A549 (cell line): ENCODE measurements around the gene KCNMA1. TPM values are rescaled to one million over a fixed set of nuclear protein-coding genes. Genes with fewer than 3 reads are reported as not detected.

Experiments
- ATAC-seq, 2 experiments: fragments of 200-7000 bp in 1 of 2; fragments of >200 bp in 1 of 2; cut with Nextera tagmentation in 1 of 2; cut with Tn5 transposase in 1 of 2; 3 replicates each; pipeline versions ENCODE4 v1.8.0 to v1.9.1; 2018 to 2020; ENCODE audit warnings: mild to moderate bottlenecking in 1 of 2, moderate library complexity in 1 of 2
- CTCF ChIA-PET: fragments of 300-600 bp; sonication (Branson Sonifier 250); formaldehyde crosslinking; extraction: SDS; loops from one replicate; lab custom pipeline; 2021; ENCODE audit warnings: antibody characterized with exemption, inconsistent platforms; lab: Yijun Ruan, JAX
- POLR2A ChIA-PET: fragments of 350-600 bp; formaldehyde crosslinking; extraction: SDS; loops from one replicate; lab custom pipeline; 2021; ENCODE audit warnings: antibody characterized with exemption, inconsistent platforms; lab: Yijun Ruan, JAX
- DNase-seq, 2 experiments: peaks; one replicate each; pipeline versions ENCODE4 v3.0.0 to v3.0.0-alpha.2; 2011 to 2016; ENCODE audit warnings: low read depth in 1 of 2, low spot score in 1 of 2
- FAIRE-seq: peaks from 2 replicates; lab custom pipeline; 2011; peaks lifted over from hg19 to GRCh38; lab: Jason Lieb, UNC
- H3K27ac ChIP-seq, 2 experiments: fragments of >200 bp; sonication (Bioruptor Twin); formaldehyde crosslinking; 3 replicates each; pipeline ENCODE4 v1.5.1; 2016 to 2017
- H3K4me1 ChIP-seq: fragments of >200 bp; sonication (Bioruptor Twin); formaldehyde crosslinking; 3 replicates; pipeline ENCODE4 v1.6.1; 2016
- H3K4me2 ChIP-seq: fragments of >200 bp; sonication (Bioruptor Twin); formaldehyde crosslinking; 3 replicates; pipeline ENCODE4 v1.6.1; 2016
- H3K4me3 ChIP-seq: fragments of >200 bp; sonication (Bioruptor Twin); formaldehyde crosslinking; 3 replicates; pipeline ENCODE4 v1.5.1; 2016
- H3K9me3 ChIP-seq: fragments of >200 bp; sonication (Bioruptor Twin); formaldehyde crosslinking; 3 replicates; pipeline ENCODE4 v1.6.1; 2016
- ATOH8 ChIP-seq: fragments of 250-450 bp; sonication (Bioruptor Pico); IDR thresholded peaks from 2 replicates; pipeline ENCODE4 v1.5.0; 2020; ENCODE audit warnings: low read depth, mild to moderate bottlenecking, moderate library complexity
- CBX2 ChIP-seq: fragments of 200-600 bp; sonication (generic); IDR thresholded peaks from 2 replicates; pipeline ENCODE4 v1.6.1; 2016; ENCODE audit warnings: low read depth, mild to moderate bottlenecking, borderline replicate concordance
- CHD4 ChIP-seq: fragments of 200-600 bp; sonication (generic); IDR thresholded peaks from 2 replicates; pipeline ENCODE4 v1.6.1; 2016; ENCODE audit warnings: antibody characterized with exemption, mild to moderate bottlenecking, borderline replicate concordance
- CTCF ChIP-seq: fragments of >200 bp; sonication (Bioruptor Twin); formaldehyde crosslinking; IDR thresholded peaks from 3 replicates; pipeline ENCODE4 v1.5.1; 2016
- E2F6 ChIP-seq: IDR thresholded peaks from 2 replicates; pipeline ENCODE4 v1.6.1; 2012; ENCODE audit warnings: low read depth, borderline replicate concordance
- EHMT2 ChIP-seq: fragments of 200-600 bp; sonication (generic); IDR thresholded peaks from 2 replicates; pipeline ENCODE4 v1.6.1; 2016; ENCODE audit warnings: antibody characterized with exemption, low read depth, mild to moderate bottlenecking, moderate library complexity
- ELK1 ChIP-seq: fragments of 150-350 bp; IDR thresholded peaks from 2 replicates; pipeline ENCODE4 v1.6.1; 2014; ENCODE audit warnings: low read depth, mild to moderate bottlenecking, low read length
- EP300 ChIP-seq, 2 experiments: fragments of >200 bp; sonication (Bioruptor Twin); formaldehyde crosslinking; IDR thresholded peaks; 2 replicates in 1 of 2; 3 replicates in 1 of 2; pipeline ENCODE4 v1.6.1; 2016 to 2017
- ESRRA ChIP-seq: fragments of 150-350 bp; IDR thresholded peaks from 2 replicates; pipeline ENCODE4 v1.6.1; 2014; ENCODE audit warnings: mild to moderate bottlenecking, low read length, borderline replicate concordance
- FOSL2 ChIP-seq, 2 experiments: fragments of 450-650 bp in 1 of 2; fragments of >200 bp in 1 of 2; sonication (Bioruptor Twin) in 1 of 2; formaldehyde crosslinking; IDR thresholded peaks; 2 replicates each; pipeline versions ENCODE4 v1.5.0 to v1.6.1; 2016 to 2020; ENCODE audit warnings: mild to moderate bottlenecking in 1 of 2, moderate library complexity in 1 of 2
- GATA3 ChIP-seq: IDR thresholded peaks from 2 replicates; pipeline ENCODE4 v1.6.1; 2012; ENCODE audit warnings: borderline replicate concordance
- HES2 ChIP-seq: fragments of >200 bp; sonication (Bioruptor Twin); formaldehyde crosslinking; IDR thresholded peaks from 2 replicates; pipeline ENCODE4 v1.6.1; 2016
- HOXB5 ChIP-seq: fragments of 250-450 bp; sonication (Bioruptor Pico); IDR thresholded peaks from 2 replicates; pipeline ENCODE4 v1.5.0; 2020; ENCODE audit warnings: mild to moderate bottlenecking, moderate library complexity
- JUNB ChIP-seq: fragments of >200 bp; sonication (Bioruptor Twin); formaldehyde crosslinking; IDR thresholded peaks from 2 replicates; pipeline ENCODE4 v1.6.1; 2016
- KDM1A ChIP-seq: fragments of 200-600 bp; sonication (generic); IDR thresholded peaks from 2 replicates; pipeline ENCODE4 v1.6.1; 2016; ENCODE audit warnings: low read depth, mild to moderate bottlenecking
- NPAS2 ChIP-seq: fragments of 250-450 bp; sonication (Bioruptor Pico); IDR thresholded peaks from 2 replicates; pipeline ENCODE4 v1.8.0; 2022; ENCODE audit warnings: mild to moderate bottlenecking, moderate library complexity, borderline replicate concordance
- NR3C1 ChIP-seq: fragments of >200 bp; sonication (Bioruptor Twin); formaldehyde crosslinking; IDR thresholded peaks from 3 replicates; pipeline ENCODE4 v1.6.1; 2017
- PBX3 ChIP-seq: IDR thresholded peaks from 2 replicates; pipeline ENCODE4 v1.6.1; 2012
- POLR2A ChIP-seq: IDR thresholded peaks from 2 replicates; pipeline ENCODE4 v1.6.1; 2012; ENCODE audit warnings: mild to moderate bottlenecking, low read length
- POLR2AphosphoS2 ChIP-seq: conservative IDR thresholded peaks from 2 replicates; pipeline ENCODE4 v1.6.1; 2012; ENCODE audit warnings: low read length, improper control_type of control experiment, inconsistent platforms
- RAD21 ChIP-seq, 2 experiments: fragments of >200 bp in 1 of 2; sonication (Bioruptor Twin) in 1 of 2; formaldehyde crosslinking in 1 of 2; IDR thresholded peaks in 1 of 2; conservative IDR thresholded peaks in 1 of 2; 2 replicates in 1 of 2; 3 replicates in 1 of 2; pipeline ENCODE4 v1.6.1; 2012 to 2018; ENCODE audit warnings: inconsistent platforms in 1 of 2
- RARB ChIP-seq: fragments of 250-450 bp; sonication (Bioruptor Pico); IDR thresholded peaks from 2 replicates; pipeline ENCODE4 v1.8.0; 2021; ENCODE audit warnings: mild to moderate bottlenecking, moderate library complexity
- REST ChIP-seq: fragments of 200-600 bp; sonication (generic); IDR thresholded peaks from 2 replicates; pipeline ENCODE4 v1.6.1; 2016; ENCODE audit warnings: antibody characterized with exemption, mild to moderate bottlenecking, moderate library complexity
- WGBS: methylation state at CpG from one replicate; pipeline ENCODE4 v1.1.6; 2017; ENCODE audit errors: missing lambda C conversion rate; 5-methylcytosine and 5-hydroxymethylcytosine counted together
- polyA plus RNA-seq, 4 experiments: library from polyadenylated mRNA; depleted of rRNA in 3 of 4; stranded (reverse); fragments of >200 nt; fragmentation: RNase III in 1 of 4; extraction: RNeasy Plus Mini Kit Qiagen cat#74134 plus additional on column Dnase treatment in 1 of 4; gene quantifications; 2 replicates in 3 of 4; 3 replicates in 1 of 4; pipeline ENCODE4 v1.2.3, GENCODE V29; 2011 to 2017

The KCNMA1 gene
- polyA plus RNA-seq, 2 of the 4 experiments (the other 2 are of a cell fraction), result 14.9 to 30.6 TPM

GRCh38 chr10:77361426-77361825 is 276.2 kb downstream of the KCNMA1 start (continued):
- no peak for TF ChIP-seq CHD4
- TF ChIP-seq POLR2AphosphoS2, result no peak
- no peak for TF ChIP-seq FOSL2 (IDR thresholded peaks at IDR 0.05)
- no peak for TF ChIP-seq FOSL2 (CRISPR knock-in tag; IDR thresholded peaks at IDR 0.05)
- TF ChIP-seq RAD21 (conservative IDR thresholded peaks at IDR 0.05 in 1 of 2, IDR thresholded peaks at IDR 0.05 in 1 of 2), result no peak

- ATAC-seq, result no peak
- H3K4me1 ChIP-seq, result peaks cover 27% of the 10 kb centered on the region
- ChIA-PET POLR2A (no interaction called here), CTCF (interaction anchor here (1.2 to 2.2 kb wide), 5 partner anchors 10 to 195 kb away, joined by 4 to 5 read pairs (median 5); no protein-coding TSS in a partner anchor)
- DNase-seq, result no peak
- no peaks in the 10 kb centered on the region for H3K9me3 ChIP-seq
- FAIRE-seq, result no peak
- H3K27ac ChIP-seq, result peak overlapping the region in 1 of 2 experiments; percentile 44; a peak in 3 of 6 replicates
- no peak overlapping the region for H3K4me2 ChIP-seq
- 84% methylated on average over 5 of the region's 5 CpGs for WGBS
- TF ChIP-seq EHMT2 (no peak), PBX3 (no peak), REST (no peak), CHD4 (no peak), POLR2A (no peak), KDM1A (no peak), NR3C1 (no peak), ESRRA (no peak), CBX2 (no peak), E2F6 (no peak)
- no peak overlapping the region for H3K4me3 ChIP-seq
These were observed 276.8 kb downstream of the KCNMA1 start for GRCh38 chr10:77360835-77361234.

GRCh38 chr10:77359950-77360520 is 277.6 kb downstream of the KCNMA1 start:
- ATAC-seq (no peak), FAIRE-seq (no peak), DNase-seq (no peak)
- Histone ChIP-seq H3K4me2 (no peak overlapping the region), H3K4me1 (peaks cover 35% of the 10 kb centered on the region), H3K27ac (peak overlapping the region in 1 of 2 experiments; percentile 87; a peak in 2 of 6 replicates), H3K9me3 (no peaks in the 10 kb centered on the region), H3K4me3 (no peak overlapping the region)
- CTCF ChIA-PET, result interaction anchor here (1.0 to 1.8 kb wide), 4 partner anchors 9 to 281 kb away, joined by 3 to 5 read pairs (median 4); no protein-coding TSS in a partner anchor
- WGBS, result 84% methylated on average over 2 of the region's 2 CpGs
- POLR2A ChIA-PET, result no interaction called here
- TF ChIP-seq EHMT2 (no peak), EP300 (IDR thresholded peaks at IDR 0.05) (no peak), HOXB5 (CRISPR knock-in tag) (no peak), CTCF (no peak), CHD4 (no peak), GATA3 (no peak), RARB (CRISPR knock-in tag) (no peak), NPAS2 (CRISPR knock-in tag) (no peak), PBX3 (no peak), ATOH8 (CRISPR knock-in tag) (no peak), JUNB (no peak), HES2 (no peak), ELK1 (no peak)
